ENCODE data around the gene FAM3A.

The FAM3A gene

GRCh38 chrX:154532690-154533089 is 16.7 kb upstream of the FAM3A start:
- no peak for DNase-seq

- DNase-seq, result no peak
Measured at GRCh38 chrX:154531626-154532025, 15.6 kb upstream of the FAM3A start.

- no peak for DNase-seq
Measured at GRCh38 chrX:154530286-154530685, 14.3 kb upstream of the FAM3A start.

GRCh38 chrX:154529206-154529612 is 13.2 kb upstream of the FAM3A start:
- DNase-seq, result no peak

GRCh38 chrX:154526901-154527675 is 11.1 kb upstream of the FAM3A start:
- peak; percentile 77 for DNase-seq

- no peak for DNase-seq
Measured at GRCh38 chrX:154525606-154526490, 9.8 kb upstream of the FAM3A start.

GRCh38 chrX:154519389-154519788 is 3.4 kb upstream of the FAM3A start:
- DNase-seq, result no peak

- DNase-seq, result no peak
Measured at GRCh38 chrX:154517101-154517781, 1.2 kb upstream of the FAM3A start.

GRCh38 chrX:154516656-154517100 is 646 bp upstream of the FAM3A start:
- DNase-seq, result no peak

- DNase-seq, result no peak
Measured at GRCh38 chrX:154515090-154515965, 704 bp downstream of the FAM3A start.

GRCh38 chrX:154513716-154514115 is 2.3 kb downstream of the FAM3A start:
- no peak for DNase-seq

GRCh38 chrX:154512879-154513553 is 3.0 kb downstream of the FAM3A start:
- DNase-seq, result no peak

- no peak for DNase-seq
Measured at GRCh38 chrX:154511761-154512160, 4.3 kb downstream of the FAM3A start.

GRCh38 chrX:154509455-154509854 is 6.6 kb downstream of the FAM3A start:
- no peak for DNase-seq

- no peak for DNase-seq
Measured at GRCh38 chrX:154508384-154508745, 7.7 kb downstream of the FAM3A start.

- DNase-seq, result no peak
Measured at GRCh38 chrX:154507673-154508383, 8.2 kb downstream of the FAM3A start.

GRCh38 chrX:154506483-154507332 is 9.3 kb downstream of the FAM3A start:
- no peak for DNase-seq

- DNase-seq, result no peak
Measured at GRCh38 chrX:154505734-154506133, 10.3 kb downstream of the FAM3A start.

- no peak for DNase-seq
Measured at GRCh38 chrX:154502989-154503388, 13.0 kb downstream of the FAM3A start.

- no peak for DNase-seq
Measured at GRCh38 chrX:154502098-154502497, 13.9 kb downstream of the FAM3A start.
